Testis (tissue), 3 donors: ENCODE data around the gene ALG14. TPM values are rescaled to one million over a fixed set of nuclear protein-coding genes. Genes with fewer than 3 reads are reported as not detected.
"Not testable (repeated sequence)": the region's sequence is repeated elsewhere in the genome, so short reads cannot be mapped to it uniquely, and the experiment has no call there.

Source experiments
- DNase-seq: peaks from one replicate; pipeline ENCODE4 v3.0.0-alpha.2; 2019
- H3K27ac ChIP-seq, 2 donors: fragments of 200-600 bp; sonication (generic); one replicate each; pipeline ENCODE4 v1.5.1; 2019
- H3K27me3 ChIP-seq: fragments of 200-600 bp; sonication (generic); one replicate; pipeline ENCODE4 v1.5.1; 2019
- H3K36me3 ChIP-seq: fragments of 200-600 bp; sonication (generic); one replicate; pipeline ENCODE4 v1.5.1; 2017; ENCODE audit warnings: low read depth; ENCODE audit errors: missing control alignments
- H3K4me1 ChIP-seq: fragments of 200-600 bp; sonication (generic); one replicate; pipeline ENCODE4 v1.5.1; 2019
- H3K4me3 ChIP-seq, 2 donors: fragments of 200-600 bp; sonication (generic); one replicate each; pipeline ENCODE4 v1.5.1; 2017 to 2019
- H3K9me3 ChIP-seq: fragments of 200-600 bp; sonication (generic); one replicate; pipeline ENCODE4 v1.5.1; 2017
- CTCF ChIP-seq, 3 experiments: fragments of 450-650 bp in 2 of 3; fragments of 200-600 bp in 1 of 3; sonication (generic) in 1 of 3; IDR thresholded peaks; one replicate each; pipeline ENCODE4 v1.5.1; 2016 to 2019; ENCODE audit warnings: antibody characterized with exemption in 3 of 3, mild to moderate bottlenecking in 2 of 3, moderate library complexity in 1 of 3
- POLR2A ChIP-seq: fragments of 450-650 bp; IDR thresholded peaks from one replicate; pipeline ENCODE4 v1.6.1; 2017; ENCODE audit warnings: antibody characterized with exemption, mild to moderate bottlenecking, moderate library complexity
- WGBS, 2 donors: methylation state at CpG; one replicate each; pipeline ENCODE4 v1.1.5; 2018; 5-methylcytosine and 5-hydroxymethylcytosine counted together
- intact Hi-C: fragments of 100-400 bp; cut with DNase I; formaldehyde crosslinking; loops from one replicate; pipeline ENCODE4 v1.15.1; 2023; ENCODE audit warnings: low total_unique reads
- polyA plus RNA-seq: library from polyadenylated mRNA; stranded (reverse); fragments of 350-450 nt; fragmentation: Illumina TruSeq; extraction: RNeasy Lipid Tissue Mini Kit (QIAGEN cat#74804); gene quantifications from one replicate; pipeline ENCODE4 v1.2.3, GENCODE V29; 2014; ENCODE audit warnings: low read depth, low replicate concordance; ENCODE audit not compliant: insufficient read depth
- total RNA-seq, 2 donors: library from RNA; depleted of rRNA; stranded (reverse); fragments of >200 nt; gene quantifications; one replicate each; pipeline ENCODE4 v1.2.3, GENCODE V29; 2016

The ALG14 gene
- total and polyA plus RNA-seq, 3 donors from 2014 or later: 3.3 to 24.1 (median 5.3) TPM

GRCh38 chr1:95048317-95048716, 24.4 kb downstream of the ALG14 start:
- Histone ChIP-seq H3K4me3 (no peak overlapping the region), H3K27ac (no peak overlapping the region), H3K27me3 (no peaks in the 10 kb centered on the region), H3K4me1 (peaks cover 4% of the 10 kb centered on the region), H3K36me3 (no peaks in the 10 kb centered on the region), H3K9me3 (no peaks in the 10 kb centered on the region)
- 56 to 63% methylated on average over 3 of the region's 3 CpGs for WGBS, 2 donors
- DNase-seq: no peak
- TF ChIP-seq POLR2A (no peak), CTCF (IDR thresholded peaks at IDR 0.05) (no peak)
- intact Hi-C loops: loop anchor here (10.0 kb wide), 1 partner anchor 194 kb away; no protein-coding TSS in a partner anchor

- H3K36me3 ChIP-seq, H3K27ac ChIP-seq, H3K4me3 ChIP-seq, DNase-seq, H3K27me3 ChIP-seq, H3K9me3 ChIP-seq: not testable (repeated sequence)
- WGBS, 2 donors: 83 to 84% methylated on average over 3 of the region's 3 CpGs
- H3K4me1 ChIP-seq: peaks cover 11% of the 10 kb centered on the region
- intact Hi-C loops: loop anchor here (10.0 kb wide), 1 partner anchor 193 kb away; no protein-coding TSS in a partner anchor
These were observed 25.1 kb downstream of the ALG14 start for GRCh38 chr1:95047624-95048023.

- peaks cover 17% of the 10 kb centered on the region for H3K4me1 ChIP-seq
- no peak overlapping the region for H3K27ac ChIP-seq
- intact Hi-C loops: loop anchor here (10.0 kb wide), 1 partner anchor 192 kb away; no protein-coding TSS in a partner anchor
- no peak for DNase-seq
- 94% methylated on average over 3 of the region's 3 CpGs for WGBS, 2 donors
- H3K9me3 ChIP-seq: no peaks in the 10 kb centered on the region
- no peak overlapping the region for H3K4me3 ChIP-seq
- no peaks in the 10 kb centered on the region for H3K36me3 ChIP-seq
- H3K27me3 ChIP-seq: no peaks in the 10 kb centered on the region
- no peak for TF ChIP-seq CTCF (IDR thresholded peaks at IDR 0.05)
- no peak for TF ChIP-seq POLR2A
These were observed 26.4 kb downstream of the ALG14 start for GRCh38 chr1:95046359-95046758.

- H3K27ac ChIP-seq: peak overlapping the region; percentile 71 to 87
- no peaks in the 10 kb centered on the region for H3K9me3 ChIP-seq
- DNase-seq: peak; percentile 93
- H3K27me3 ChIP-seq: no peaks in the 10 kb centered on the region
- TF ChIP-seq POLR2A (no peak), CTCF (IDR thresholded peaks at IDR 0.05) (peak; percentile 99)
- H3K36me3 ChIP-seq: no peaks in the 10 kb centered on the region
- WGBS, 2 donors: 29 to 36% methylated on average over 11 of the region's 11 CpGs
- peaks cover 21% of the 10 kb centered on the region for H3K4me1 ChIP-seq
- intact Hi-C loops: loop anchor here (10.0 kb wide), 1 partner anchor 189 kb away; no protein-coding TSS in a partner anchor
- no peak overlapping the region for H3K4me3 ChIP-seq
These were observed 29.4 kb downstream of the ALG14 start for GRCh38 chr1:95043141-95043980.

- H3K36me3 ChIP-seq: no peaks in the 10 kb centered on the region
- no peaks in the 10 kb centered on the region for H3K27me3 ChIP-seq
- peak; percentile 53 for DNase-seq
- no peaks in the 10 kb centered on the region for H3K9me3 ChIP-seq
- WGBS, 2 donors: 33 to 38% methylated on average over 3 of the region's 3 CpGs
- no peak overlapping the region for H3K4me3 ChIP-seq
- peak overlapping the region; percentile 71 to 87 for H3K27ac ChIP-seq
- H3K4me1 ChIP-seq: peaks cover 21% of the 10 kb centered on the region
- intact Hi-C loops: loop anchor here (10.0 kb wide), 1 partner anchor 187 kb away; no protein-coding TSS in a partner anchor
- TF ChIP-seq CTCF (IDR thresholded peaks at IDR 0.05) (no peak), POLR2A (no peak)
These were observed 30.5 kb downstream of the ALG14 start for GRCh38 chr1:95042286-95042685.
